ENCODE results near the gene ANO2.

Gene ANO2

GRCh38 chr12:5568325-5568981 lies 376.6 kb downstream of the ANO2 start:
- no peaks in the 10 kb centered on the region for H3K4me1 ChIP-seq (ENCODE audit: insufficient read depth, insufficient read length)
- H3K9ac ChIP-seq (ENCODE audit: insufficient read length, low read depth), result no peak overlapping the region
- no peaks in the 10 kb centered on the region for H3K36me3 ChIP-seq (ENCODE audit: insufficient read depth, insufficient read length, low read length)
- TF ChIP-seq SUZ12 (IDR thresholded peaks at IDR 0.05; ENCODE audit: extremely low read depth, insufficient read depth, insufficient read length), result no peak
- no peak for TF ChIP-seq YY1 (IDR thresholded peaks at IDR 0.05; ENCODE audit: insufficient read depth, insufficient read length)
- TF ChIP-seq ZNF274 (IDR thresholded peaks at IDR 0.05; ENCODE audit: low read depth, low read length), result no peak
- no peaks in the 10 kb centered on the region; the same call in 1 of the 2 replicates for H3K9me3 ChIP-seq (ENCODE audit: insufficient read depth, low read length)
- H3K27me3 ChIP-seq (ENCODE audit: insufficient read depth, insufficient read length), result no peaks in the 10 kb centered on the region
- no peak overlapping the region for H3K4me3 ChIP-seq (ENCODE audit: insufficient read length, low read depth)
- DNase-seq (ENCODE audit: low read depth, low spot score), result no peak

GRCh38 chr12:5567016-5567725 lies 377.9 kb downstream of the ANO2 start:
- no peaks in the 10 kb centered on the region for H3K27me3 ChIP-seq (ENCODE audit: insufficient read depth, insufficient read length)

DNA sequence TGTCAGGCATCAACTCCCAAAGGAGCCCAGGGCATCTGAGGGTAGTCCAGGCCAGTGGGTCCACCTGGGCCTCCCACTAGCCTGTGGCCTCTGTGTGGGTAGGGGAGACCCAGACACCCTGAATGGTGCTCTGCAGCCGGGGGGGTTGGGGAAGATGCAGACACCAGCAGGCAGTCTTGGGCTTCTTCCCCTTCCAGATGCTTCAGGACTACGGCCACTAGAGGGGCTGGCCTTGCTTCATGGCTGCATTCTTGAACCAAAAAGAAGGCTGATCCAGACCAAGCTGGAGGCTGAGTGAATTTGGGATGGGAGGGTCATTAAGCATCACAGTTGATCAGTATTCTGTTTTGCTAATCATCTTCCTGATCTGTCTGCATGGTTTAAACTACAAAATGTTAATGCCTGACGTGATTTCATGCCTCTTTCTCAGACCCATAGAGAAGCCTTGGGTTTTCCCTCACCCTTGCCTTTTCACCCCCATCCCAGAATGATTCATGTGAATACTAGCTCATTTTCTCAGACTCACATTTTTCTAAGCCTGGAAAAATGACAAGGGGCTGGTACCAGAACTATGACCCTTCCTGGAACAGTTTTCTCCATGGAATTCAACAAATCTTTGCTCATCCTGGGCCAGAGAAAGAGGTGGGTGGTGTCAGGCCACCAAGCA lies 379.0 kb downstream of the ANO2 start:
- Histone ChIP-seq H3K27me3 (ENCODE audit: insufficient read depth, insufficient read length) (no peaks in the 10 kb centered on the region), H3K36me3 (ENCODE audit: insufficient read depth, insufficient read length, low read length) (no peaks in the 10 kb centered on the region), H3K4me1 (ENCODE audit: insufficient read depth, insufficient read length) (no peaks in the 10 kb centered on the region), H3K9me3 (ENCODE audit: insufficient read depth, low read length) (no peaks in the 10 kb centered on the region; the same call in 1 of the 2 replicates), H3K4me3 (ENCODE audit: insufficient read length, low read depth) (no peak overlapping the region), H3K9ac (ENCODE audit: insufficient read length, low read depth) (no peak overlapping the region)
- DNase-seq (ENCODE audit: low read depth, low spot score), result no peak
- no peak for TF ChIP-seq YY1 (IDR thresholded peaks at IDR 0.05; ENCODE audit: insufficient read depth, insufficient read length)
- TF ChIP-seq SUZ12 (IDR thresholded peaks at IDR 0.05; ENCODE audit: extremely low read depth, insufficient read depth, insufficient read length), result no peak
- no peak for TF ChIP-seq ZNF274 (IDR thresholded peaks at IDR 0.05; ENCODE audit: low read depth, low read length)

More at GRCh38 chr12:5567016-5567725, 377.9 kb downstream of the ANO2 start:
- no peaks in the 10 kb centered on the region for H3K4me1 ChIP-seq (ENCODE audit: insufficient read depth, insufficient read length)
- H3K9ac ChIP-seq (ENCODE audit: insufficient read length, low read depth), result no peak overlapping the region
- no peak for DNase-seq (ENCODE audit: low read depth, low spot score)
- no peaks in the 10 kb centered on the region for H3K36me3 ChIP-seq (ENCODE audit: insufficient read depth, insufficient read length, low read length)
- no peak overlapping the region for H3K4me3 ChIP-seq (ENCODE audit: insufficient read length, low read depth)
- H3K9me3 ChIP-seq (ENCODE audit: insufficient read depth, low read length), result no peaks in the 10 kb centered on the region; the same call in 1 of the 2 replicates
- TF ChIP-seq ZNF274 (IDR thresholded peaks at IDR 0.05; ENCODE audit: low read depth, low read length) (no peak), YY1 (IDR thresholded peaks at IDR 0.05; ENCODE audit: insufficient read depth, insufficient read length) (no peak), SUZ12 (IDR thresholded peaks at IDR 0.05; ENCODE audit: extremely low read depth, insufficient read depth, insufficient read length) (no peak)

- TF ChIP-seq YY1 (IDR thresholded peaks at IDR 0.05; ENCODE audit: insufficient read depth, insufficient read length) (no peak), ZNF274 (IDR thresholded peaks at IDR 0.05; ENCODE audit: low read depth, low read length) (no peak), SUZ12 (IDR thresholded peaks at IDR 0.05; ENCODE audit: extremely low read depth, insufficient read depth, insufficient read length) (no peak)
- DNase-seq (ENCODE audit: low read depth, low spot score), result no peak
- peaks cover under 1% of the 10 kb centered on the region for H3K4me1 ChIP-seq (ENCODE audit: insufficient read depth, insufficient read length)
- no peaks in the 10 kb centered on the region; the same call in 1 of the 2 replicates for H3K9me3 ChIP-seq (ENCODE audit: insufficient read depth, low read length)
- no peaks in the 10 kb centered on the region for H3K27me3 ChIP-seq (ENCODE audit: insufficient read depth, insufficient read length)
- H3K9ac ChIP-seq (ENCODE audit: insufficient read length, low read depth), result no peak overlapping the region
- H3K4me3 ChIP-seq (ENCODE audit: insufficient read length, low read depth), result no peak overlapping the region
- H3K36me3 ChIP-seq (ENCODE audit: insufficient read depth, insufficient read length, low read length), result no peaks in the 10 kb centered on the region
Observed at GRCh38 chr12:5562581-5562980, 382.5 kb downstream of the ANO2 start.

DNA sequence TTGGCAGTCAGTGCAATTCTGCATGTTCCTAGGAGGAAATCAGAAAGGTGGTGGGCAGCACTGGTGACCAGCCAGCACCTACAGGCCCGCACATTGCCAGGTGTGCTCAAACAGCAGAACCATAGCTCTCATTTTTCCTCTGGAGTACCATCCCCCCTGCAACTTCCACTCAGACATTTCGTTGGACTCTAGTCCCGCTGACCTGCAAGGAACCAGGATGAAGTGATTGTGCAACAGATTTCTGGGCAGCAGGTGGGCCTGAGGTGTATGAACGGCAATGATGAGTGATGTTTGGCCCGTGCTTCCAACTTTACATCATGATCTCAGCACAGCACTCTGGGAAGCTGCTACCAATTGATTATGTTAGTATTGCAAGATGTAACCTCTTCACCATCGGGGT lies 383.2 kb downstream of the ANO2 start:
- DNase-seq (ENCODE audit: low read depth, low spot score), result no peak
- Histone ChIP-seq H3K4me3 (ENCODE audit: insufficient read length, low read depth) (no peak overlapping the region), H3K9ac (ENCODE audit: insufficient read length, low read depth) (no peak overlapping the region), H3K36me3 (ENCODE audit: insufficient read depth, insufficient read length, low read length) (no peaks in the 10 kb centered on the region), H3K9me3 (ENCODE audit: insufficient read depth, low read length) (no peaks in the 10 kb centered on the region; the same call in 1 of the 2 replicates), H3K27me3 (ENCODE audit: insufficient read depth, insufficient read length) (no peaks in the 10 kb centered on the region), H3K4me1 (ENCODE audit: insufficient read depth, insufficient read length) (peaks cover 5% of the 10 kb centered on the region)
- TF ChIP-seq SUZ12 (IDR thresholded peaks at IDR 0.05; ENCODE audit: extremely low read depth, insufficient read depth, insufficient read length) (no peak), YY1 (IDR thresholded peaks at IDR 0.05; ENCODE audit: insufficient read depth, insufficient read length) (no peak), ZNF274 (IDR thresholded peaks at IDR 0.05; ENCODE audit: low read depth, low read length) (no peak)

- Histone ChIP-seq H3K36me3 (ENCODE audit: insufficient read depth, insufficient read length, low read length) (no peaks in the 10 kb centered on the region), H3K4me1 (ENCODE audit: insufficient read depth, insufficient read length) (peaks cover 5% of the 10 kb centered on the region), H3K4me3 (ENCODE audit: insufficient read length, low read depth) (no peak overlapping the region), H3K27me3 (ENCODE audit: insufficient read depth, insufficient read length) (no peaks in the 10 kb centered on the region), H3K9ac (ENCODE audit: insufficient read length, low read depth) (no peak overlapping the region), H3K9me3 (ENCODE audit: insufficient read depth, low read length) (no peaks in the 10 kb centered on the region; the same call in 1 of the 2 replicates)
- no peak for DNase-seq (ENCODE audit: low read depth, low spot score)
- TF ChIP-seq YY1 (IDR thresholded peaks at IDR 0.05; ENCODE audit: insufficient read depth, insufficient read length), result no peak
- TF ChIP-seq ZNF274 (IDR thresholded peaks at IDR 0.05; ENCODE audit: low read depth, low read length), result no peak
- no peak for TF ChIP-seq SUZ12 (IDR thresholded peaks at IDR 0.05; ENCODE audit: extremely low read depth, insufficient read depth, insufficient read length)
Observed at GRCh38 chr12:5561057-5561456, 384.0 kb downstream of the ANO2 start.

DNA sequence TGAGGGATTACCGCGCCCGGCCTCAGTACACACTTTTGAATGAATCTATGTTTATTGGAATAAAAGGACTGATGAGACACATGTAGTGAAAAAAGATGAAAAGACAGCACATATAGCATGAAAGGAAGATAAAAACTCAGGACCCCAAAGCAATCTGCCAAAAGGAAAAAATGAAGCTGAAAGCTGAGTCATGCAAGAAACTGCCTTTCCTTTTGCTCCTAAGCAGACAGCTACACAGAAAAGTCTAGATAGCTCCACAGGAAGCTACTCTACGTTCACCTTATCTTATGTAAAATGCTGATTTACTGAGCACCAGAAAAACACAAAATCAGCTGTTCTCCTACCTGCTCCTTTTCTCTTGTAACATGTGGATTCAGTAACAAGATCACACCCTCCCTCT lies 384.8 kb downstream of the ANO2 start:
- Histone ChIP-seq H3K4me1 (ENCODE audit: insufficient read depth, insufficient read length) (peaks cover 5% of the 10 kb centered on the region), H3K4me3 (ENCODE audit: insufficient read length, low read depth) (no peak overlapping the region), H3K36me3 (ENCODE audit: insufficient read depth, insufficient read length, low read length) (no peaks in the 10 kb centered on the region), H3K9me3 (ENCODE audit: insufficient read depth, low read length) (no peaks in the 10 kb centered on the region; the same call in 1 of the 2 replicates), H3K27me3 (ENCODE audit: insufficient read depth, insufficient read length) (no peaks in the 10 kb centered on the region), H3K9ac (ENCODE audit: insufficient read length, low read depth) (no peak overlapping the region)
- TF ChIP-seq YY1 (IDR thresholded peaks at IDR 0.05; ENCODE audit: insufficient read depth, insufficient read length) (no peak), SUZ12 (IDR thresholded peaks at IDR 0.05; ENCODE audit: extremely low read depth, insufficient read depth, insufficient read length) (no peak), ZNF274 (IDR thresholded peaks at IDR 0.05; ENCODE audit: low read depth, low read length) (no peak)
- DNase-seq (ENCODE audit: low read depth, low spot score), result no peak
